Measurements from ENCODE around the gene GJB2. TPM values are rescaled to one million over a fixed set of nuclear protein-coding genes. Genes with fewer than 3 reads are reported as not detected.
"Not testable (repeated sequence)": the region's sequence is repeated elsewhere in the genome, so short reads cannot be mapped to it uniquely, and the experiment has no call there.

GJB2 gene
- total and polyA plus RNA-seq, 9 donors = 0.13 to 2.5 (median 0.52) TPM; not detected in 3

GRCh38 chr13:20156702-20157101, 36.0 kb downstream of the GJB2 start:
- Histone ChIP-seq H3K9me3 (no peaks in the 10 kb centered on the region), H3K27me3 (no peaks in the 10 kb centered on the region), H3K4me1 (ENCODE audit: insufficient read depth) (peaks cover 3% of the 10 kb centered on the region), H3K36me3 (no peaks in the 10 kb centered on the region), H3K27ac (no peak overlapping the region), H3K4me3 (no peak overlapping the region)
- DNase-seq = no peak
- TF ChIP-seq EP300 (IDR thresholded peaks at IDR 0.05) = no peak
- TF ChIP-seq CTCF (IDR thresholded peaks at IDR 0.05) = no peak
- no peak for TF ChIP-seq POLR2A (IDR thresholded peaks at IDR 0.05)
- intact Hi-C loops (cut with DNase I) = no loop called here
- WGBS, 3 donors = 12 to 22% (median 19%) methylated on average over 2 of the region's 2 CpGs

GRCh38 chr13:20153290-20153689, 39.4 kb downstream of the GJB2 start:
- DNase-seq; H3K4me3 ChIP-seq; H3K36me3 ChIP-seq; H3K9me3 ChIP-seq; H3K4me1 ChIP-seq (ENCODE audit: insufficient read depth); H3K27me3 ChIP-seq; intact Hi-C loops (cut with DNase I); H3K27ac ChIP-seq: not testable (repeated sequence)
- 90 to 98% (median 91%) methylated on average over 2 of the region's 2 CpGs for WGBS, 3 donors

- Histone ChIP-seq H3K4me1 (ENCODE audit: insufficient read depth) (no peaks in the 10 kb centered on the region), H3K9me3 (no peaks in the 10 kb centered on the region), H3K36me3 (no peaks in the 10 kb centered on the region), H3K4me3 (no peak overlapping the region), H3K27ac (no peak overlapping the region), H3K27me3 (no peaks in the 10 kb centered on the region)
- intact Hi-C loops (cut with DNase I) = no loop called here
- no peak for TF ChIP-seq EP300 (IDR thresholded peaks at IDR 0.05)
- TF ChIP-seq POLR2A (IDR thresholded peaks at IDR 0.05) = no peak
- TF ChIP-seq CTCF (IDR thresholded peaks at IDR 0.05) = no peak
- WGBS, 3 donors = 71 to 80% (median 77%) methylated on average over 11 of the region's 11 CpGs
- no peak for DNase-seq
Observed at GRCh38 chr13:20151612-20152011, 41.1 kb downstream of the GJB2 start.

GRCh38 chr13:20151016-20151415, 41.7 kb downstream of the GJB2 start:
- H3K27ac ChIP-seq = no peak overlapping the region
- no peaks in the 10 kb centered on the region for H3K27me3 ChIP-seq
- H3K4me3 ChIP-seq = no peak overlapping the region
- H3K9me3 ChIP-seq = no peaks in the 10 kb centered on the region
- DNase-seq = no peak
- no peak for TF ChIP-seq EP300 (IDR thresholded peaks at IDR 0.05)
- no peak for TF ChIP-seq POLR2A (IDR thresholded peaks at IDR 0.05)
- no peak for TF ChIP-seq CTCF (IDR thresholded peaks at IDR 0.05)
- no peaks in the 10 kb centered on the region for H3K36me3 ChIP-seq
- 63 to 65% (median 65%) methylated on average over 6 of the region's 6 CpGs for WGBS, 3 donors
- intact Hi-C loops (cut with DNase I) = no loop called here
- no peaks in the 10 kb centered on the region for H3K4me1 ChIP-seq (ENCODE audit: insufficient read depth)

GRCh38 chr13:20150561-20150960, 42.2 kb downstream of the GJB2 start:
- intact Hi-C loops (cut with DNase I) = no loop called here

More at GRCh38 chr13:20150561-20150960, 42.2 kb downstream of the GJB2 start:
- H3K4me3 ChIP-seq = no peak overlapping the region
- TF ChIP-seq POLR2A (IDR thresholded peaks at IDR 0.05) (no peak), EP300 (IDR thresholded peaks at IDR 0.05) (no peak), CTCF (IDR thresholded peaks at IDR 0.05) (no peak)
- no peak overlapping the region for H3K27ac ChIP-seq
- DNase-seq = no peak
- H3K4me1 ChIP-seq (ENCODE audit: insufficient read depth) = no peaks in the 10 kb centered on the region
- H3K27me3 ChIP-seq = no peaks in the 10 kb centered on the region
- H3K9me3 ChIP-seq = no peaks in the 10 kb centered on the region
- WGBS, 3 donors = 73 to 81% (median 79%) methylated on average over 9 of the region's 9 CpGs
- no peaks in the 10 kb centered on the region for H3K36me3 ChIP-seq

Measured in ovary (tissue), 9 donors.